Activated gamma-delta T cell treated with anti-CD3 and anti-CD28 coated beads, Interleukin-2, amount 50 U/mL, for 16 hours (primary cell): ENCODE measurements around the gene PCYT1A.
"Not testable (repeated sequence)": the region's sequence is repeated elsewhere in the genome, so short reads cannot be mapped to it uniquely, and the experiment has no call there.

Experiments used
- DNase-seq: peaks from one replicate; pipeline ENCODE4 v3.0.0-alpha.2; 2020; ENCODE audit warnings: low read depth

PCYT1A gene

GRCh38 chr3:196214783-196215441, 72.6 kb downstream of the PCYT1A start:
- DNase-seq, result no peak

- DNase-seq, result no peak
Observed at GRCh38 chr3:196210673-196211556, 76.6 kb downstream of the PCYT1A start, which contains the start of gene ZDHHC19. TSS of gene ZDHHC19 (minus strand) at chr3:196211400. CDS start at chr3:196211315, 85 bp downstream.

DNA sequence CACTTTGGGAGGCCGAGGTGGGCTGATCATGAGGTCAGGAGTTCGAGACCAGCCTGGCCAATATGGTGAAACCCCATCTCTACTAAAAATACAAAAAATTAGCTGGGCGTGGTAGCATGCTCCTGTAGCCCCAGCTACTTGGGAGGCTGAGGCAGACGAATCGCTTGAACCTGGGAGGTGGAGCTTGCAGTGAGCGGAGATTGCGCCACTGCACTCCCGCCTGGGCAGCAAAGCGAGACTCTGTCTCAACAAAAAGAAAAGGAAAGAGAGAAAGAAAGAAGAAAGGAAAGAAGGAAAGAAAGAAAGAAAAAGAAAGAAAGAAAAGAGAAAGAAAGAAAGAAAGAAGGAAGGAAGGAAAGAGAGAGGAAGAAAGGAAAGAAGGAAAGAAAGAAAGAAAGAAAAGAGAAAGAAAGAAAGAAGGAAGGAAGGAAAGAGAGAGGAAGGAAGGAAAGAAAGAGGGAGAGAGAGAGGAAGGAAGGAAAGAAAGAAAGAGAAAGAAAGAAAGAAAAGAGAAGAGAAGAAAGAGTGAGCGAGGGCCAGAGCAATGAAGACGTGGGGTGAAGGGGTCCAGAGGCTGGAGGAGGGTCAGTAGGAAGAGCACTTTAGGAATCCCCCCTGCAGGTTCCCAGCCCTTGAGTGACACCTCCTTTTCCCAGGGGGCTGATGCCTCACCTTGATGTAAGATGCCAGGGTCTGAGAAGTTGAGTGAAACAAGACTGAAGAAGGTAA, 77.4 kb downstream of the PCYT1A start:
- not testable (repeated sequence) for DNase-seq

GRCh38 chr3:196208942-196209695, 78.4 kb downstream of the PCYT1A start:
- no peak for DNase-seq

GRCh38 chr3:196207833-196208607, 79.5 kb downstream of the PCYT1A start:
- DNase-seq, result peak; percentile 31

GRCh38 chr3:196207159-196207832, 80.2 kb downstream of the PCYT1A start:
- DNase-seq, result no peak

DNA sequence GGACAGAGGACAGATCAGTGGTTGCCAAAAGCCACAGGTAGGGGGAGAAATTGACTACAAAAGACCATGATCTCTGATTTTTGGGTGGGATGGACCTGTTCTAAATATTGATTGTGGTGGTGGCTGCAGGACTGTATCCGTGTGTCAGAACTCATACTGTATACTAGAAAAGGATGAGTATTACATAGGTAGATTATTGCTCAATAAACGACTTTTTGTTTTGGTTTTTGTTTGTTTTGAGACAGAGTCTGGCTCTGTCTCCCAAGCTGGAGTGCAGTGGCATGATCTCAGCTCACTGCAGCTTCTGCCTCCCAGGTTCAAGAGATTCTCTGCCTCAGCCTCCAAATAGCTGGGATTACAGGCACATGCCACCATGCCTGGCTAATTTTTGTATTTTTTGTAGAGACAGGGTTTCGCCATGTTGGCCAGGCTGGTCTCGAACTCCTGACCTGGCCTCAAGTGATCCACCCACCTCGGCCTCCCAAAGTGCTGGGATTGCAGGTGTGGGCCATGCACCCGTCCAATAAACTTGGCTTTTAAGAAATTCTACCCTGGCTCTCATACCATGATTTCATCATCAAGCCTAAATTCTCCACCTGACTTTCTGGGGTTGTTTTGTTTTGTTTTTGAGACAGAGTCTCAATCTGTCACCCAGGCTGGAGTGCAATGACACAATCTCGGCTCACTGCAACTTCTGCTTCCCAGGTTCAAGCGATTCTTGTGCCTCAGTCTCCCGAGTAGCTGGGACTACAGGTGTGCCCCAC, 81.9 kb downstream of the PCYT1A start:
- not testable (repeated sequence) for DNase-seq

DNA sequence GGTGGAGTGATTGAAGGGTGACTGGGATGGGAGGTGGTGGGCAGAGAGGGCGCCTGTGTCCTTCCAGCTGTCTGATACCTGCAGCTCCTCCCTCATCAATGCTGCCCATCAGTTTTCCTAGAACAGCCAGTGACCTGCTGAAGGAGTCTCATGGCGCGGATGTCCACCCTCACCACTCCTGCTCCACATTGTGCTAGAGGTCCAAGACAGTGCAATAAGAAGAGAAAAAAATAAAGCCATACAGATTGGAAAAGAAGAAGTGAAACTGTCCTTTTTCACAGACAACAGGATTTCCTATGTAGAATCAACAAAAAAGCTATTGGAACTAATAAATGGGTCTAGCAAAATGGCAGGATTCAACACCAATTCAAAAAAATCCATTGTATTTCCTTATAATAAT, 83.7 kb downstream of the PCYT1A start:
- no peak for DNase-seq

DNA sequence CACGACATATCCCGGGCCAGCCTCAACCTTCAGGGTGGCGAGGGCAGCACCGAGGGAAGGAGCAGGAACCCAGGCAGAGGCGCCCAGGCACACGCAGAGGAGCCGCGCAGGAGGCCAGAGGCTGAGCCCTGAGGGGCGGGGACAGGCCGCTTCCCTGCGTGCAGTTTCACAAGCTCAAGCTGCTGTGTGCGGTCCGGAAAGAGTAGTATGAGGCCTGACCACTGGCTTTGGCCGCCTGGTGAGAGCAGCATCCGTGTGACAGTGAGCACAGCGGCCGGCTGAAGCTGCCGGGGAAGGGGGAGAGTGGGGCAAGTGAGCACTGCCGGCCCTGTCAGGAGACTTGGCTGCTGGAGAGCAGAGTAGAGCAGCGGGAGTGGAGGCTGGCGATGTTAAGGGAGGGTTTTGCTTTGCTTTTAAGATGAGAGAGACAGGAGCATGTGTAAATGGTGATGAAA, 85.0 kb downstream of the PCYT1A start:
- no peak for DNase-seq

GRCh38 chr3:196198771-196199753, 88.5 kb downstream of the PCYT1A start:
- DNase-seq, result no peak

- no peak for DNase-seq
Observed at GRCh38 chr3:196198081-196198675, 89.3 kb downstream of the PCYT1A start.

GRCh38 chr3:196197524-196197923, 90.0 kb downstream of the PCYT1A start:
- no peak for DNase-seq

- no peak for DNase-seq
Observed at GRCh38 chr3:196195664-196196265, 91.8 kb downstream of the PCYT1A start.

GRCh38 chr3:196194542-196194915, 93.0 kb downstream of the PCYT1A start:
- DNase-seq, result no peak

GRCh38 chr3:196193736-196194541, 93.6 kb downstream of the PCYT1A start:
- DNase-seq, result no peak

- DNase-seq, result no peak
Observed at GRCh38 chr3:196193133-196193735, 94.3 kb downstream of the PCYT1A start.
